H1 (cell line): ENCODE measurements around the gene NBAS. TPM values are rescaled to one million over a fixed set of nuclear protein-coding genes. Genes with fewer than 3 reads are reported as not detected.

Source experiments
- CTCF ChIA-PET: fragments of 300-600 bp; sonication (Branson Sonifier 250); formaldehyde crosslinking; loops from one replicate; lab custom pipeline; 2021; ENCODE audit not compliant: partially characterized antibody; lab: Charles Lee
- POLR2A ChIA-PET: fragments of 300-600 bp; sonication (Branson Sonifier 250); formaldehyde crosslinking; loops from one replicate; lab custom pipeline; 2021; ENCODE audit warnings: inconsistent platforms; ENCODE audit not compliant: partially characterized antibody; lab: Charles Lee
- DNase-seq, 2 experiments: peaks; one replicate each; pipeline versions ENCODE4 v3.0.0 to v3.0.0-alpha.2; 2010 to 2022; ENCODE audit warnings: low spot score in 2 of 2, low read depth in 1 of 2, mixed read lengths in 1 of 2
- FAIRE-seq: peaks from 2 replicates; lab custom pipeline; 2011; peaks lifted over from hg19 to GRCh38; lab: Jason Lieb, UNC
- H2AFZ ChIP-seq: 2 replicates; pipeline ENCODE4 v1.8.1; 2012; ENCODE audit warnings: low read length, inconsistent platforms
- H2AK5ac ChIP-seq: 2 replicates; pipeline ENCODE4 v1.6.1; 2013; ENCODE audit warnings: low read depth, low read length
- H2BK120ac ChIP-seq: replicated peaks from 2 replicates; pipeline ENCODE3; 2013; ENCODE audit warnings: low read depth, low read length, inconsistent platforms
- H2BK12ac ChIP-seq: 2 replicates; pipeline ENCODE4 v1.6.1; 2013; ENCODE audit warnings: low read depth, low read length
- H2BK15ac ChIP-seq: 2 replicates; pipeline ENCODE4 v1.6.1; 2013; ENCODE audit warnings: low read length
- H2BK20ac ChIP-seq: 2 replicates; pipeline ENCODE4 v1.6.1; 2013; ENCODE audit warnings: low read length
- H2BK5ac ChIP-seq: 2 replicates; pipeline ENCODE4 v1.6.1; 2013; ENCODE audit warnings: low read depth, low read length
- H3K14ac ChIP-seq: 2 replicates; pipeline ENCODE4 v1.6.1; 2013; ENCODE audit warnings: inconsistent platforms; ENCODE audit not compliant: insufficient read length
- H3K18ac ChIP-seq: 2 replicates; pipeline ENCODE4 v1.6.1; 2013; ENCODE audit warnings: low read length; ENCODE audit errors: extremely low read depth
- H3K23ac ChIP-seq: 2 replicates; pipeline ENCODE4 v1.6.1; 2013; ENCODE audit warnings: inconsistent platforms; ENCODE audit not compliant: insufficient read length
- H3K23me2 ChIP-seq: 2 replicates; pipeline ENCODE4 v1.6.1; 2013; ENCODE audit warnings: low read depth, low read length
- H3K27ac ChIP-seq: 2 replicates; pipeline ENCODE4 v1.6.1; 2011; ENCODE audit warnings: low read depth, low read length, inconsistent platforms
- H3K27me3 ChIP-seq, 4 experiments: replicated peaks in 1 of 4; 1 replicate in 1 of 4; 2 replicates in 3 of 4; pipeline versions ENCODE4 v1.6.1 to v1.8.1; 2011 to 2013; ENCODE audit warnings: low read length in 3 of 4, mild to moderate bottlenecking in 3 of 4, inconsistent platforms in 2 of 4, mixed read lengths in 2 of 4, moderate library complexity in 1 of 4; ENCODE audit not compliant: control insufficient read depth in 3 of 4, insufficient read depth in 3 of 4; ENCODE audit errors: extremely low read depth in 1 of 4
- H3K36me3 ChIP-seq, 4 experiments: 2 replicates each; pipeline versions ENCODE4 v1.6.1 to v1.8.1; 2011 to 2013; ENCODE audit warnings: mild to moderate bottlenecking in 4 of 4, low read length in 3 of 4, moderate library complexity in 2 of 4, control low read depth in 1 of 4, inconsistent platforms in 1 of 4; ENCODE audit not compliant: insufficient read depth in 4 of 4, control insufficient read depth in 2 of 4
- H3K4ac ChIP-seq: replicated peaks from 2 replicates; pipeline ENCODE3; 2013; ENCODE audit warnings: low read length, low read depth, mixed read lengths, inconsistent platforms; ENCODE audit not compliant: insufficient read length
- H3K4me1 ChIP-seq, 4 experiments: replicated peaks in 1 of 4; 1 replicate in 1 of 4; 2 replicates in 3 of 4; pipeline versions ENCODE4 v1.6.1 to v1.8.1; 2011 to 2013; ENCODE audit warnings: low read length in 3 of 4, inconsistent platforms in 2 of 4, mixed read lengths in 1 of 4; ENCODE audit not compliant: insufficient read depth in 4 of 4, control insufficient read depth in 3 of 4
- H3K4me2 ChIP-seq, 2 experiments: 2 replicates each; pipeline versions ENCODE4 v1.6.1 to v1.8.1; 2011 to 2013; ENCODE audit warnings: low read depth in 2 of 2, low read length in 2 of 2, control low read depth in 1 of 2, inconsistent platforms in 1 of 2, mild to moderate bottlenecking in 1 of 2; ENCODE audit not compliant: insufficient read depth in 1 of 2
- H3K4me3 ChIP-seq, 4 experiments: fragments of 200-600, 300-600 bp in 1 of 4; sonication (generic), shearing (Covaris generic), sonication (Bioruptor Twin) in 1 of 4; 2 replicates each; pipeline versions ENCODE4 v1.5.1 to v1.8.1; 2011 to 2016; ENCODE audit warnings: low read length in 4 of 4, low read depth in 3 of 4, control low read depth in 2 of 4, inconsistent platforms in 2 of 4, mild to moderate bottlenecking in 2 of 4, mixed read lengths in 1 of 4, moderate library complexity in 1 of 4; ENCODE audit not compliant: insufficient read depth in 2 of 4; ENCODE audit errors: extremely low read depth in 1 of 4
- H3K56ac ChIP-seq: replicated peaks from 2 replicates; pipeline ENCODE3; 2013; ENCODE audit warnings: low read depth, mild to moderate bottlenecking, mixed read lengths, low read length, inconsistent platforms; ENCODE audit not compliant: insufficient read length
- H3K79me1 ChIP-seq: 2 replicates; pipeline ENCODE4 v1.6.1; 2013; ENCODE audit warnings: low read depth, low read length, control low read depth
- H3K79me2 ChIP-seq, 2 experiments: 2 replicates each; pipeline versions ENCODE4 v1.6.1 to v1.8.1; 2012 to 2013; ENCODE audit warnings: low read length in 2 of 2, mild to moderate bottlenecking in 2 of 2, inconsistent platforms in 1 of 2; ENCODE audit not compliant: insufficient read depth in 2 of 2, control insufficient read depth in 1 of 2
- H3K9ac ChIP-seq, 4 experiments: replicated peaks in 1 of 4; 1 replicate in 1 of 4; 2 replicates in 3 of 4; pipeline versions ENCODE4 v1.6.1 to v1.8.1; 2011 to 2013; ENCODE audit warnings: low read depth in 3 of 4, low read length in 3 of 4, control low read depth in 2 of 4, mild to moderate bottlenecking in 2 of 4, moderate library complexity in 2 of 4, inconsistent platforms in 1 of 4; ENCODE audit errors: extremely low read depth in 1 of 4
- H3K9me3 ChIP-seq, 2 experiments: 2 replicates each; pipeline versions ENCODE4 v1.6.1 to v1.8.1; 2012 to 2013; ENCODE audit warnings: mild to moderate bottlenecking in 2 of 2, moderate library complexity in 2 of 2, control low read depth in 1 of 2, inconsistent platforms in 1 of 2, low read depth in 1 of 2, low read length in 1 of 2, mixed read lengths in 1 of 2; ENCODE audit not compliant: insufficient read depth in 2 of 2
- H4K20me1 ChIP-seq, 2 experiments: replicated peaks in 1 of 2; 2 replicates each; pipeline versions ENCODE3 to v1.8.1; 2011 to 2013; ENCODE audit warnings: inconsistent platforms in 2 of 2, low read length in 2 of 2, mild to moderate bottlenecking in 1 of 2; ENCODE audit not compliant: insufficient read depth in 2 of 2, control insufficient read depth in 1 of 2
- H4K5ac ChIP-seq: 2 replicates; pipeline ENCODE4 v1.6.1; 2013; ENCODE audit warnings: low read length, low read depth, mixed read lengths, inconsistent platforms; ENCODE audit not compliant: insufficient read length
- H4K8ac ChIP-seq: 2 replicates; pipeline ENCODE4 v1.8.0; 2013; ENCODE audit warnings: mild to moderate bottlenecking, moderate library complexity, low read length, inconsistent platforms; ENCODE audit not compliant: insufficient read depth; ENCODE audit errors: extremely low read depth
- H4K91ac ChIP-seq: replicated peaks from 2 replicates; pipeline ENCODE3; 2013; ENCODE audit warnings: low read length, mixed read lengths, inconsistent platforms; ENCODE audit not compliant: insufficient read length
- CTCF ChIP-seq, 3 experiments: IDR thresholded peaks; 1 replicate in 2 of 3; 2 replicates in 1 of 3; pipeline versions ENCODE4 v1.5.1 to v1.6.1; 2011; ENCODE audit warnings: low read length in 3 of 3, mild to moderate bottlenecking in 3 of 3, inconsistent platforms in 2 of 3, low read depth in 1 of 3, moderate library complexity in 1 of 3; ENCODE audit not compliant: insufficient read depth in 1 of 3; ENCODE audit errors: control extremely low read depth in 1 of 3
- NRF1 ChIP-seq: IDR thresholded peaks from 2 replicates; pipeline ENCODE4 v1.6.1; 2011; ENCODE audit warnings: mild to moderate bottlenecking, low read depth, low read length, improper control_type of control experiment
- PHF8 ChIP-seq: fragments of 200-600 bp; sonication (generic); conservative IDR thresholded peaks from 2 replicates; pipeline ENCODE4 v1.7.1; 2012; ENCODE audit warnings: low read depth, mild to moderate bottlenecking, inconsistent platforms, low read length, moderate library complexity
- SAP30 ChIP-seq: fragments of 300-600 bp; sonication (generic); IDR thresholded peaks from 2 replicates; pipeline ENCODE4 v1.7.1; 2012; ENCODE audit warnings: low read length, moderate library complexity, mild to moderate bottlenecking, inconsistent platforms; ENCODE audit not compliant: insufficient read depth, insufficient replicate concordance
- SIRT6 ChIP-seq: IDR thresholded peaks from one replicate; pipeline ENCODE4 v1.7.1; 2012; ENCODE audit warnings: low read length, inconsistent platforms
- TAF7 ChIP-seq: optimal IDR thresholded peaks from 2 replicates; pipeline ENCODE3; 2011; ENCODE audit warnings: low read depth, mild to moderate bottlenecking, inconsistent platforms, low read length, moderate library complexity, borderline replicate concordance
- TEAD4 ChIP-seq: IDR thresholded peaks from 2 replicates; pipeline ENCODE4 v1.6.1; 2012; ENCODE audit warnings: low read depth, low read length, inconsistent platforms, mixed read lengths
- WGBS, 2 experiments: shearing (Covaris generic) in 1 of 2; methylation state at CpG; one replicate each; pipeline versions ENCODE4 v1.1.6 to v1.1.7; 2013 to 2015; ENCODE audit warnings: low lambda C conversion rate in 2 of 2, mixed read lengths in 2 of 2, inconsistent platforms in 1 of 2, low coverage in 1 of 2, missing lambda C conversion rate in 1 of 2; ENCODE audit not compliant: insufficient replicate concordance in 2 of 2, insufficient coverage in 1 of 2, insufficient read length in 1 of 2; ENCODE audit errors: extremely low coverage in 1 of 2, missing lambda C conversion rate in 1 of 2; 5-methylcytosine and 5-hydroxymethylcytosine counted together
- polyA plus RNA-seq, 7 experiments: library from polyadenylated mRNA; depleted of rRNA in 3 of 7; stranded (reverse) in 5 of 7; unstranded in 2 of 7; fragments of >200 nt in 5 of 7; fragments of 200-250 nt in 2 of 7; gene quantifications; 1 replicate in 5 of 7; 2 replicates in 1 of 7; 4 replicates in 1 of 7; pipeline versions ENCODE4 v1.2.1 to v1.2.3, GENCODE V29; 2011 to 2013; ENCODE audit warnings: missing spikeins in 2 of 7, mixed read lengths in 2 of 7
- total RNA-seq: library from RNA; stranded (reverse); fragmentation: NEBNext Ultra II Directional; extraction: Animal tissue kit (Norgen Biotek cat#: 25700); gene quantifications from 2 replicates; pipeline ENCODE4 v1.2.1, GENCODE V29; 2021

The NBAS gene
- total and polyA plus RNA-seq, 2 of the 8 experiments (the other 6 are each of a cell fraction or from before 2014, with no cell fraction given): 19.6 to 34.8 TPM

- H3K9ac ChIP-seq: no peak overlapping the region
- no peak for FAIRE-seq
- 99% methylated on average over 5 of the region's 5 CpGs; no CpG with 5 or more reads in 1 of the 2 experiments for WGBS, 2 experiments
These were observed 212.5 kb downstream of the NBAS start for GRCh38 chr2:15348636-15349035.

More at GRCh38 chr2:15348636-15349035, 212.5 kb downstream of the NBAS start:
- no peak overlapping the region for H3K4me2 ChIP-seq
- H2AFZ ChIP-seq: no peak overlapping the region
- H3K79me2 ChIP-seq: no peaks in the 10 kb centered on the region
- H3K18ac ChIP-seq: no peak overlapping the region
- no peak overlapping the region for H2BK15ac ChIP-seq
- no peaks in the 10 kb centered on the region; a peak in 1 of 8 replicates for H3K36me3 ChIP-seq
- H2BK20ac ChIP-seq: no peak overlapping the region
- H3K23me2 ChIP-seq: no peaks in the 10 kb centered on the region; the same call in 1 of the 2 replicates
- no peak overlapping the region for H3K27ac ChIP-seq
- H3K27me3 ChIP-seq: no peaks in the 10 kb centered on the region
- H3K79me1 ChIP-seq: no peaks in the 10 kb centered on the region
- H3K4me3 ChIP-seq: no peak overlapping the region
- no peak overlapping the region for H2BK5ac ChIP-seq
- no peaks in the 10 kb centered on the region for H4K20me1 ChIP-seq
- no peaks in the 10 kb centered on the region for H3K4me1 ChIP-seq
- no peak overlapping the region for H3K4ac ChIP-seq
- no peak overlapping the region for H2AK5ac ChIP-seq
- DNase-seq: no peak
- H3K23ac ChIP-seq: no peak overlapping the region
- H3K9me3 ChIP-seq: no peaks in the 10 kb centered on the region
- no peak for TF ChIP-seq NRF1
- no peak for TF ChIP-seq TAF7
- TF ChIP-seq PHF8: no peak
- TF ChIP-seq CTCF (IDR thresholded peaks at IDR 0.05; ENCODE audit: control extremely low read depth in 1 of 3, insufficient read depth in 1 of 3, low read depth in 1 of 3, low read length in 3 of 3): no peak
- no peak for TF ChIP-seq TEAD4
- TF ChIP-seq SAP30: no peak
- TF ChIP-seq SIRT6: no peak
- H3K56ac ChIP-seq: no peak overlapping the region
- H2BK12ac ChIP-seq: no peak overlapping the region
- H2BK120ac ChIP-seq: no peak overlapping the region
- ChIA-PET POLR2A (no interaction called here), CTCF (interaction anchor here (0.8 kb wide), 1 partner anchor 16 kb away, joined by 3 read pairs; no protein-coding TSS in a partner anchor)
- H4K5ac ChIP-seq: no peak overlapping the region
- no peak overlapping the region for H3K14ac ChIP-seq
- no peak overlapping the region for H4K8ac ChIP-seq
- H4K91ac ChIP-seq: no peak overlapping the region
